Measurements from ENCODE around the gene GPBAR1. TPM values are rescaled to one million over a fixed set of nuclear protein-coding genes. Genes with fewer than 3 reads are reported as not detected.

GPBAR1 gene, protein sequence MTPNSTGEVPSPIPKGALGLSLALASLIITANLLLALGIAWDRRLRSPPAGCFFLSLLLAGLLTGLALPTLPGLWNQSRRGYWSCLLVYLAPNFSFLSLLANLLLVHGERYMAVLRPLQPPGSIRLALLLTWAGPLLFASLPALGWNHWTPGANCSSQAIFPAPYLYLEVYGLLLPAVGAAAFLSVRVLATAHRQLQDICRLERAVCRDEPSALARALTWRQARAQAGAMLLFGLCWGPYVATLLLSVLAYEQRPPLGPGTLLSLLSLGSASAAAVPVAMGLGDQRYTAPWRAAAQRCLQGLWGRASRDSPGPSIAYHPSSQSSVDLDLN
- total RNA-seq: 0.06 and 0.16 TPM in 2 replicates

DNA sequence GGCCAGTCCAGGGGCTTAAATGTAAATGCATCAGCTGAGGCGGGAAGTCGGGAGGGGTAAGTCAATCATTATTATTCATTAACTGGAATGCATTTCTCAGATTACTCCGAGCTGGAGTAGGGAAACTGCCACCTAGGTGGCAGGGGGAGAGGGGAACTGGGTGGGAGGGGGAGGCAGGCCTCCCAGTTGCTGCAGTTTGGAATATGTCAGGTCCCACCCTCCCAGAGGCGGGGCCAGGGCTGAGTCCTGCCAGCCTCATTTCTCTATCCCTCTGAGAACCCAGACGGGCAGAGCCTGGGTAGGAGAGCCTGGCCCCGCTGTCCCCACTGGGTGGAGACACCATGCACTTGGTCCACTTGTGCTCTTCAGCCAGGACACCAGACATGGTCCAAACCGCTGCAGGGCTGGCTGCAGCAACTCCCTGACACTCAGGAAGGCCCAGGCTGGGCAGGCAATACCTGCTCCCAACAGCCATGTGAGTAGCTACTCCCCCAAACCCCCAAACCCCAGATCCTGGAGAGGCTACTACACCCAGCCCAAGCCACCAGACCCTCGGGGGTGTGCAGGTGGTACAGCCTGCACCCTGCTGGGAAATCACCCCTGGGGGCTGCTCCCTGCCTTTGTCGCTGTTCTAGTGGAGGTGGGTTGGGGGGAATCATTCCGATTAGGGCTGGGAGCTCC lies at the start of gene GPBAR1:
GPBAR1 (plus strand) TSS at position 274 of the 681 bp plus-strand sequence. CDS start 1,710 bp downstream, outside the sequence.

DNA sequence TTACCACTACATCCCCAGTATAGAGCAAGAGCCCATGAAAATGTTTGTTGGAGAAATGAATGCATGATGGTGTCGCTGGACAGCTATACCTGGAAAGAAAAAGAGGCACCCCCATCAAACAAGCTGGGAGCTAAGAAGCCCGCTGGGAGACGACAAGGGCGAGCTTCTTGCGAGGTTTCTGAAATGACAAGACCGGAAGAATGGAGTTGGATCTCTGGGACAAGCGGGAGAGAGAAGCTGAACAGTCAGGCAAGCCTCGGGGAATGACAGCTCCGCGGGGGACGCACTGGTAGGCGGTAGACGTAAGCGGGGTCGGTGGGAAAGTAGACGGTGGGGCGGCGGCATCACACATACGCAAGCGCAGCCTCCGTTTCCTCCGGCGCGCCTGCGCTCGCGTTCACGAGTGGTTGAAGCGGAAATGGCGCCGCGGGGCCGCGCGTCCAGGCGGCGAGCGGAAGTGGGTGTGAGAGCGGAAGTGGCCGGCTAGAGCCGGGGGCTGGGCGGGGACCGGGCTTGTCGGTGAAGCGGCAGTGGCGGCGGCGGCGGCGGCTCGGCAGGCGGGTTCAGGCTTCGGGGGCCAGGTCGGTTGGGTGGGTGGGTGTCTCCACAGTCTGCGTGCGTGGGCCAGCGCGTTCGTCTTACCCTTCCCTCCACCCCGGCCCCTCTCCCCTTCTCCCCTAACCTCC lies 44.0 kb upstream of the GPBAR1 start, which contains the start of gene ARPC2:
ARPC2 (plus strand) TSS at position 516 of the 686 bp plus-strand sequence. CDS start 282 bp downstream, outside the sequence.

DNA sequence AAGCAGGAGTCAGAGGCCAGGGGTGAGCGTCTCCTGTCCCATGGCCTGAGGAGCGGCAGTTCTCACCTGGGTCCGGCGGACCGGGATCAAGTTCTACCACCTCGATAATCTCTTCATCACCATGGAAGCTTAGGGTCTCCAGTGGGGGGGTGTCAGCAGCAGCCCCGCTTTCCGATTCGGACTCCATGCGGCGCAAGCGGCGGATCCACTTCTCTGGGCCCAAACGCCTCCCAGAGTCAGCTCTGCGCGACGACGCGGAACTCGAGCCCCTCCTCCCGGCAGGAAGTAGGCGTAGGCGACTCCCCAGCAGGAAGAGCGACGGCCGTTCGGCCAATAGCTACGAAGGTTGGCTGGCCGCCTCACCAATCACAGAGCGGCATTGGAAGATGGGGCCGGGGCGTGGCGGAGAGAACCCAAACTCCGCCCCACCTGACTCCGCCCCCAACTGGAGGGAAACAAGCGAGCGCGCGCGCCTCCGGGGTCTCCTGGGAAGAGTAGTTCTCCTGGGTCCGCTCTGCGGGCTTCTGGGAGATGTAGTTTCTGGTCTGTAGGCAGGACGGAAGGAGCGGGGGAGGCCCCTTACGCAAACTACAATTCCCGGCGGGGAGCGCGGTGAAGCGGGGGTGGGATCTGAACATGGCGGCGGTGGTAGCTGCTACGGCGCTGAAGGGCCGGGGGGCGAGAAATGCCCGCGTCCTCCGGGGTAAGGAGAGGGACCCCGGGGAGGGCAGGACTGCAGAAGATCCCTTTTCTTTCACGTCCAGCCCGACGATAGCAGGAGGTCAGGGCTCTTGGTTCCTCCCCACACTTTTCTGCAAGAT lies 9.3 kb downstream of the GPBAR1 start, which contains the start of the genes AAMP and PNKD:
AAMP (minus strand) TSS at position 238 of the 821 bp plus-strand sequence; CDS start at position 187, 51 bp downstream.
PNKD (plus strand) TSS at position 620 of the 821 bp plus-strand sequence; CDS start at position 637, 17 bp downstream.

DNA sequence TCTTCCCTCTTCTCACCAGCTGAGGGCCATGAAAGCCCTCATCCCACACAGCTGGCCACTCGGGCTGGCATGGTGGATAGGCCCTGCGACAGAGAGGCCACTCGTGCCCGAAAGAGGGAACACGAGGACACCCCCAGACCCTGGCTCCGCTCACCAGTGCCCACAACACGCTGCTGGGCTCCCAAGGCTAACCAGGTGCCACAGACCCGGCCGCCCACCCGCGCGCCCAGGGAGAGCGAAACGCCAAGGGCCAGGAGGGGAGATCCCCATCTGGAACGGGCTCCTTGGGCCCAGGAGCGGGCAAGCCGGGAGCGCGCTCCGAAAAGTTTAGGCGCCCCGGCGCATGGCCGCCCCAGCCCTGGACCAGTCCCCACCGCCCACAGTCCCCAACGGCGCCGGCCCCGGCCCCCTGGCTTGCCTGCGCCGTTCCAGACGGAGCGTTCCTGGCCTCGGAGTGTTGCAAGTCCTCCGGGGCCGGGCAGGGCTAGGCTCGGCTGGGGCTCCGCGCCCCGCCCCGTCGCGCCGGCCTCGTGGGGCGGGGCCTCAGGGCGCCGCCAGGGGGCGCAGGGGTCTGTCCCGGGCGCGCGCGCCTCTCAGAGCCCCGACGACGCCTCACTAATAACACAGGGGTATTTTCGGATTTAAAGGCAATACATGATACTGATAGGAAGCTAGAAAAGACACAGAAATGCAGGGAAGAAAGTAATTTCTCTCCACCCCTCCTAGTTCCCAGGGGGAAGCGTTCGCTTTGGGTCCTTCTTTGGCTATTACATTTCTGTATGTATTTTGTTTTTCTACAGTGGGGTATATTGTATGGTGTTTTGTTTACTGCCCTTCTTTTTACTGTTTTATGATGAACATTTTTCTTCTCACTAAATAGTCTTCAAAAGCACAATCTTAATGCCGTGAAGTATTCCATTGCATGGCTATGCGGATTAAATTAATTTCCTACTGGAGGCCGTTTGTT lies 31.5 kb downstream of the GPBAR1 start, which contains the start of gene TMBIM1:
TMBIM1 (minus strand) TSS at position 456 of the 967 bp plus-strand sequence. CDS start 10,362 bp downstream, outside the sequence.

Other genes with a start within 250 kb of the GPBAR1 start
- not detected in 2 replicates for gene RUFY4, start 191.8 kb upstream of the GPBAR1 start, total RNA-seq
- gene CXCR2, start 135.0 kb upstream of the GPBAR1 start, total RNA-seq: not detected in 2 replicates
- gene CXCR1, start 94.1 kb upstream of the GPBAR1 start, total RNA-seq: not detected in 2 replicates
- 297 and 314 TPM in 2 replicates for gene ARPC2, start 43.8 kb upstream of the GPBAR1 start, total RNA-seq
- gene AAMP, start 9.1 kb downstream of the GPBAR1 start, total RNA-seq: 132 and 186 TPM in 2 replicates
- 24.0 and 36.1 TPM in 2 replicates for gene PNKD, start 9.5 kb downstream of the GPBAR1 start, total RNA-seq
- 89.4 and 184 TPM in 2 replicates for gene TMBIM1, start 31.5 kb downstream of the GPBAR1 start, total RNA-seq
- not detected in 2 replicates for gene CATIP, start 95.8 kb downstream of the GPBAR1 start, total RNA-seq
- 0.13 and 0.16 TPM in 2 replicates for gene SLC11A1, start 121.3 kb downstream of the GPBAR1 start, total RNA-seq
- 53.9 and 56.4 TPM in 2 replicates for gene CTDSP1, start 138.9 kb downstream of the GPBAR1 start, total RNA-seq
- gene VIL1, start 158.1 kb downstream of the GPBAR1 start, total RNA-seq: 0.06 TPM in 1 of 2 replicates, not detected in the other